Left hindlimb (tissue), 1 donor: Measurements from ENCODE around the gene LCK.
"Not testable (repeated sequence)": the region's sequence is repeated elsewhere in the genome, so short reads cannot be mapped to it uniquely, and the experiment has no call there.

Experiments
- DNase-seq: peaks from one replicate; pipeline ENCODE4 v3.0.0-alpha.2; 2018

Gene LCK

GRCh38 chr1:32274646-32275340 lies 23.7 kb downstream of the LCK start:
- no peak for DNase-seq

GRCh38 chr1:32275424-32275823 lies 24.4 kb downstream of the LCK start:
- DNase-seq: peak; percentile 42

GRCh38 chr1:32276032-32276782 lies 25.1 kb downstream of the LCK start:
- no peak for DNase-seq

GRCh38 chr1:32284777-32285176 lies 33.7 kb downstream of the LCK start:
- not testable (repeated sequence) for DNase-seq

- DNase-seq: no peak
These were observed 34.6 kb downstream of the LCK start for GRCh38 chr1:32285658-32286057.

GRCh38 chr1:32286763-32287162 lies 35.7 kb downstream of the LCK start:
- DNase-seq: no peak

- DNase-seq: no peak
These were observed 38.2 kb downstream of the LCK start for GRCh38 chr1:32289256-32289655.

- DNase-seq: no peak
These were observed 40.2 kb downstream of the LCK start for GRCh38 chr1:32291145-32291707.

- peak; percentile 93 for DNase-seq
These were observed 40.9 kb downstream of the LCK start, which contains the start of gene HDAC1 for GRCh38 chr1:32291708-32292538. Gene HDAC1, plus strand, starts transcription at chr1:32292083. Its CDS starts 87 bp downstream, at chr1:32292170.

- not testable (repeated sequence) for DNase-seq
These were observed 47.1 kb downstream of the LCK start for GRCh38 chr1:32298211-32298610.

- DNase-seq: no peak
These were observed 48.3 kb downstream of the LCK start for GRCh38 chr1:32299327-32299726.

GRCh38 chr1:32303358-32303757 lies 52.3 kb downstream of the LCK start:
- DNase-seq: no peak

GRCh38 chr1:32303997-32304622 lies 53.0 kb downstream of the LCK start:
- no peak for DNase-seq

- no peak for DNase-seq
These were observed 54.2 kb downstream of the LCK start for GRCh38 chr1:32305310-32305709.

- DNase-seq: no peak
These were observed 56.3 kb downstream of the LCK start for GRCh38 chr1:32307324-32307723.

GRCh38 chr1:32309960-32310359 lies 58.9 kb downstream of the LCK start:
- DNase-seq: no peak

- DNase-seq: no peak
These were observed 60.8 kb downstream of the LCK start for GRCh38 chr1:32311709-32312393.

- DNase-seq: no peak
These were observed 65.8 kb downstream of the LCK start for GRCh38 chr1:32316903-32317277.

GRCh38 chr1:32318127-32318869 lies 67.2 kb downstream of the LCK start:
- no peak for DNase-seq

GRCh38 chr1:32321712-32322291 lies 70.7 kb downstream of the LCK start:
- DNase-seq: no peak

GRCh38 chr1:32327204-32327603 lies 76.1 kb downstream of the LCK start:
- DNase-seq: no peak
